Fibroblast of lung (primary cell): Measurements from ENCODE around the gene AGBL1. TPM values are rescaled to one million over a fixed set of nuclear protein-coding genes. Genes with fewer than 3 reads are reported as not detected.
A peak's percentile ranks its signal among the peaks of the same experiment; 100 is the strongest.

Experiments used
- DNase-seq, 2 donors: peaks; one replicate each; pipeline versions ENCODE4 v3.0.0 to v3.0.0-alpha.2; 2010; ENCODE audit warnings: low read depth in 2 of 2
- H2AFZ ChIP-seq: 2 replicates; pipeline ENCODE4 v1.5.1; 2012; ENCODE audit warnings: low read length, control low read depth, inconsistent platforms
- H3K27ac ChIP-seq: 2 replicates; pipeline ENCODE4 v1.5.1; 2011; ENCODE audit warnings: low read length, control low read depth; ENCODE audit not compliant: insufficient read depth
- H3K27me3 ChIP-seq: 2 replicates; pipeline ENCODE4 v1.5.1; 2011; ENCODE audit warnings: mild to moderate bottlenecking, low read length; ENCODE audit not compliant: control insufficient read depth, insufficient read depth
- H3K36me3 ChIP-seq: 2 replicates; pipeline ENCODE4 v1.5.1; 2011; ENCODE audit warnings: low read length; ENCODE audit not compliant: control insufficient read depth, insufficient read depth
- H3K4me1 ChIP-seq: 2 replicates; pipeline ENCODE4 v1.5.1; 2011; ENCODE audit warnings: low read length; ENCODE audit not compliant: control insufficient read depth, insufficient read depth; ENCODE audit errors: extremely low read depth
- H3K4me2 ChIP-seq: 2 replicates; pipeline ENCODE4 v1.5.1; 2011; ENCODE audit warnings: low read length, control low read depth; ENCODE audit not compliant: insufficient read depth; ENCODE audit errors: extremely low read depth
- H3K4me3 ChIP-seq, 4 experiments: fragments of 200-600 bp in 1 of 4; sonication (generic) in 1 of 4; replicated peaks in 1 of 4; 2 replicates each; pipeline ENCODE4 v1.5.1; 2011 to 2016; ENCODE audit warnings: low read length in 4 of 4, low read depth in 3 of 4, mild to moderate bottlenecking in 3 of 4, control low read depth in 2 of 4, inconsistent platforms in 1 of 4, mixed read lengths in 1 of 4; ENCODE audit not compliant: insufficient read depth in 1 of 4; ENCODE audit errors: control extremely low read depth in 1 of 4
- H3K79me2 ChIP-seq: 2 replicates; pipeline ENCODE4 v1.5.1; 2012; ENCODE audit warnings: mild to moderate bottlenecking, low read length, inconsistent platforms; ENCODE audit not compliant: control insufficient read depth, insufficient read depth
- H3K9ac ChIP-seq: 2 replicates; pipeline ENCODE4 v1.5.1; 2011; ENCODE audit warnings: mild to moderate bottlenecking, low read length, control low read depth; ENCODE audit not compliant: insufficient read depth
- H3K9me3 ChIP-seq: 2 replicates; pipeline ENCODE4 v1.5.1; 2012; ENCODE audit warnings: low read depth, low read length; ENCODE audit not compliant: control insufficient read depth, insufficient read depth
- H4K20me1 ChIP-seq: 2 replicates; pipeline ENCODE4 v1.5.1; 2011; ENCODE audit warnings: low read length; ENCODE audit not compliant: control insufficient read depth, insufficient read depth; ENCODE audit errors: extremely low read depth
- EZH2 ChIP-seq: IDR thresholded peaks from 2 replicates; pipeline ENCODE4 v1.5.1; 2012; ENCODE audit warnings: low read length, control low read depth, mild to moderate bottlenecking; ENCODE audit errors: missing control alignments
- polyA plus RNA-seq, 2 donors: library from polyadenylated mRNA; depleted of rRNA in 1 of 2; stranded (reverse) in 1 of 2; unstranded in 1 of 2; fragments of >200 nt; gene quantifications; 2 replicates each; pipeline ENCODE4 v1.2.1, GENCODE V29; 2011 to 2012; ENCODE audit warnings: missing spikeins in 1 of 2
- total RNA-seq: library from RNA; depleted of rRNA; stranded (reverse); fragments of >200 nt; gene quantifications from 2 replicates; pipeline ENCODE4 v1.2.1, GENCODE V29; 2014
- TF ChIP-seq, protein P1 (sequence below), 2 donors: IDR thresholded peaks in 1 of 2; conservative IDR thresholded peaks in 1 of 2; 1 replicate in 1 of 2; 2 replicates in 1 of 2; pipeline ENCODE4 v1.5.1; 2011 to 2012; ENCODE audit warnings: low read length in 2 of 2, control low read depth in 1 of 2, inconsistent platforms in 1 of 2, low read depth in 1 of 2, mild to moderate bottlenecking in 1 of 2

AGBL1 gene
- total and polyA plus RNA-seq, 2 donors (not counting 1 experiment from before 2014, with no cell fraction given) = not detected

DNA sequence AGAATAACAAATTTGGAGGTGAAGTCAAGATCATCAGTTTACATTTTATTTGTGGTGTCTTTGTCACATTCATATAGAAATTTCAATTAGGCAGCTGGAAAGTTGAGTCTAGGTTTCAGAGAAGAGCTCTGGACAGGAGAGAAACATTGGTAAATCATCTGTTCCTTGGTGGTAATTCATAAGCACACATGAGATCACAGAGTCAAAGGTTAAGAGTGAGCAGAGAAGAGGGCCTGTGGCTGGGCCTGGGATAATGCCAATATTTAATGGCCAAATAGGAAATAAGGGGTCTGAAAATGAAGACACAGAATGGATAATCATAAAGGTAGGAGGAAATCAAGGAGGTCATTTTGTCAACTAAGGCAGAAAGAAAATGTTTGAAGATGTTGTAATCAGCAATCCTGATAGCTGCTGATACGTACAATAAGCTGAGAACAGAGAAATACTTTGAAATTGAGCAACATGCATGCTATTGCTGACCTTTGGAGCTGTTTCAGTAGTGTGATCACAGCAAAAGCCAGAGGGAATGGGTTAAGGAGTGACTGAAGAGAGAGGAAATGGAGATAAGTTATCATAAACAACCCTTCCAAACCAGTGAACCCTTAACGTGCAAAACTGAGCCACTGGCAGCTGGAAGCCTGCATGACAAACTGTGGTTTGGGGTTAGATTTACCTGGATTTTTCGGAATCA is 692.8 kb downstream of the AGBL1 start:
- Histone ChIP-seq H4K20me1 (no peaks in the 10 kb centered on the region), H3K9ac (no peak overlapping the region), H2AFZ (no peak overlapping the region), H3K27me3 (no peaks in the 10 kb centered on the region), H3K4me2 (no peak overlapping the region), H3K36me3 (no peaks in the 10 kb centered on the region), H3K79me2 (no peaks in the 10 kb centered on the region), H3K4me3 (no peak overlapping the region), H3K4me1 (no peaks in the 10 kb centered on the region), H3K27ac (no peak overlapping the region), H3K9me3 (no peaks in the 10 kb centered on the region)
- TF ChIP-seq EZH2 = no peak
- TF ChIP-seq, protein P1, sequence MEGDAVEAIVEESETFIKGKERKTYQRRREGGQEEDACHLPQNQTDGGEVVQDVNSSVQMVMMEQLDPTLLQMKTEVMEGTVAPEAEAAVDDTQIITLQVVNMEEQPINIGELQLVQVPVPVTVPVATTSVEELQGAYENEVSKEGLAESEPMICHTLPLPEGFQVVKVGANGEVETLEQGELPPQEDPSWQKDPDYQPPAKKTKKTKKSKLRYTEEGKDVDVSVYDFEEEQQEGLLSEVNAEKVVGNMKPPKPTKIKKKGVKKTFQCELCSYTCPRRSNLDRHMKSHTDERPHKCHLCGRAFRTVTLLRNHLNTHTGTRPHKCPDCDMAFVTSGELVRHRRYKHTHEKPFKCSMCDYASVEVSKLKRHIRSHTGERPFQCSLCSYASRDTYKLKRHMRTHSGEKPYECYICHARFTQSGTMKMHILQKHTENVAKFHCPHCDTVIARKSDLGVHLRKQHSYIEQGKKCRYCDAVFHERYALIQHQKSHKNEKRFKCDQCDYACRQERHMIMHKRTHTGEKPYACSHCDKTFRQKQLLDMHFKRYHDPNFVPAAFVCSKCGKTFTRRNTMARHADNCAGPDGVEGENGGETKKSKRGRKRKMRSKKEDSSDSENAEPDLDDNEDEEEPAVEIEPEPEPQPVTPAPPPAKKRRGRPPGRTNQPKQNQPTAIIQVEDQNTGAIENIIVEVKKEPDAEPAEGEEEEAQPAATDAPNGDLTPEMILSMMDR (conservative IDR thresholded peaks at IDR 0.05 in 1 of 2, IDR thresholded peaks at IDR 0.05 in 1 of 2; ENCODE audit: low read depth in 1 of 2, low read length in 2 of 2) = no peak
- peak; percentile 1 to 36 for DNase-seq

DNA sequence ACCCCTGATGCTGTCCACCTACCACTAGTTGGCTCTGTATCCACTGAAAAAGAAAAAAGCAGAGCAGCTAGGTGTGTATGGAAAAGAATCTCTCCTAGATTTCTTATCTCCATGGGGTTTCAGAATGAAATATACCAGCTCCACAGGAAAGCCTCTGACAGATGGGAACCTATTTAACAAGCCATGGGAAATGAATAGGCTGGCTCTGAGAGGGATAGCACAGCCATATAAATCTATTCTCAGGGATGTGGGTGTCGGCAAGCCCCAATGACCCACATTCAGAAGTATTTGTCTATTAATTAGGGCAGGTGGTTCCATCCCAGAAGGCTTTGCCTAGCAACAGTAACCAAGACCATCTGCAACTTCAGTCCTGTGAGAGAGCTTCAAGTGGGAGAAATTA is 694.1 kb downstream of the AGBL1 start:
- no peak for DNase-seq
- no peak overlapping the region for H2AFZ ChIP-seq
- H3K79me2 ChIP-seq = no peaks in the 10 kb centered on the region
- no peaks in the 10 kb centered on the region for H3K9me3 ChIP-seq
- H3K27me3 ChIP-seq = no peaks in the 10 kb centered on the region
- no peak overlapping the region for H3K27ac ChIP-seq
- H4K20me1 ChIP-seq = no peaks in the 10 kb centered on the region
- H3K9ac ChIP-seq = no peak overlapping the region
- no peak for TF ChIP-seq EZH2
- TF ChIP-seq, protein P1 (conservative IDR thresholded peaks at IDR 0.05 in 1 of 2, IDR thresholded peaks at IDR 0.05 in 1 of 2; ENCODE audit: low read depth in 1 of 2, low read length in 2 of 2) = no peak
- H3K4me1 ChIP-seq = no peaks in the 10 kb centered on the region
- no peaks in the 10 kb centered on the region for H3K36me3 ChIP-seq
- H3K4me3 ChIP-seq = no peak overlapping the region
- H3K4me2 ChIP-seq = no peak overlapping the region

DNA sequence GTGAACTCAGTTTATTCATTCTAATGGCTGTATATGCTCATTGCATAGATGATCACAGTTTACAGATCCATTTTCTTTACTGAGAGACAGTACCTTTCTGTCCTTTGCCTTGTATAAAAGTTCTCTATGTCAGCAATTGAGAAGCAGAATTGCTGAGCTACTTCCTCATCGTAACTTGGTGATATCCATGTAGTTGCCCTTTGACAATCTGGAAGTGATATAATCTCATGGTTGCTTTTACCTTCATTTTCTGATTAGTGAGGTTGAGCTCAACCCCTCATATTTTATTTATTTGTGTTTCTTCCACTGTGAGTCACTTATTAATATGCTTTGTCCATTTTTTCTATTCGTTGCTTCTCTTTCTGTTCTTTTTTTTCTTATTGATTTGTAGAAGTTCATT is 696.5 kb downstream of the AGBL1 start:
- TF ChIP-seq, protein P1 (conservative IDR thresholded peaks at IDR 0.05 in 1 of 2, IDR thresholded peaks at IDR 0.05 in 1 of 2; ENCODE audit: low read depth in 1 of 2, low read length in 2 of 2) = no peak
- TF ChIP-seq EZH2 = no peak
- H3K9me3 ChIP-seq = no peaks in the 10 kb centered on the region
- no peak overlapping the region for H2AFZ ChIP-seq
- H3K36me3 ChIP-seq = no peaks in the 10 kb centered on the region
- H3K27me3 ChIP-seq = no peaks in the 10 kb centered on the region
- H3K4me3 ChIP-seq = no peak overlapping the region
- H3K27ac ChIP-seq = no peak overlapping the region
- H3K4me1 ChIP-seq = no peaks in the 10 kb centered on the region
- H3K4me2 ChIP-seq = no peak overlapping the region
- no peaks in the 10 kb centered on the region for H4K20me1 ChIP-seq
- no peak overlapping the region for H3K9ac ChIP-seq
- H3K79me2 ChIP-seq = no peaks in the 10 kb centered on the region
- no peak for DNase-seq
